K562 (cell line): ENCODE results near the gene PLXNA3. TPM values are rescaled to one million over a fixed set of nuclear protein-coding genes. Genes with fewer than 3 reads are reported as not detected.

Experiments
- CBFB ChIP-seq: sonication (generic); formaldehyde crosslinking; IDR thresholded peaks from 2 replicates; pipeline ENCODE4 v1.4.0; 2020; ENCODE audit warnings: mild to moderate bottlenecking, missing genetic modification reagents
- E2F1 ChIP-seq: sonication (generic); formaldehyde crosslinking; IDR thresholded peaks from 2 replicates; pipeline ENCODE4 v1.8.1; 2023; ENCODE audit warnings: mild to moderate bottlenecking, missing genetic modification reagents, moderate library complexity
- ETV6 ChIP-seq, 3 experiments: fragments of 150-350 bp in 1 of 3; sonication (generic) in 1 of 3; formaldehyde crosslinking in 1 of 3; IDR thresholded peaks; 2 replicates each; pipeline versions ENCODE4 v1.6.1 to v1.8.0; 2014 to 2022; ENCODE audit warnings: borderline replicate concordance in 2 of 3, low read depth in 2 of 3, antibody characterized with exemption in 1 of 3, low read length in 1 of 3, mild to moderate bottlenecking in 1 of 3, missing genetic modification reagents in 1 of 3
- JUN ChIP-seq, 2 experiments: sonication (generic) in 1 of 2; formaldehyde crosslinking in 1 of 2; IDR thresholded peaks; 2 replicates each; pipeline versions ENCODE4 v1.6.1 to v1.8.0; 2012 to 2022; ENCODE audit warnings: borderline replicate concordance in 2 of 2, mild to moderate bottlenecking in 2 of 2, improper control_type of control experiment in 1 of 2, low read depth in 1 of 2, low read length in 1 of 2, missing genetic modification reagents in 1 of 2
- KAT7 ChIP-seq: sonication (generic); formaldehyde crosslinking; IDR thresholded peaks from 2 replicates; pipeline ENCODE4 v1.8.0; 2022; ENCODE audit warnings: missing genetic modification reagents, mild to moderate bottlenecking, borderline replicate concordance
- NFIX ChIP-seq: fragments of 250-450 bp; sonication (Bioruptor Pico); IDR thresholded peaks from 2 replicates; pipeline ENCODE4 v1.4.0; 2020; ENCODE audit warnings: low read depth, mild to moderate bottlenecking, moderate library complexity
- PURB ChIP-seq: sonication (generic); formaldehyde crosslinking; IDR thresholded peaks from 2 replicates; pipeline ENCODE4 v1.9.0; 2021; ENCODE audit warnings: low read depth, mild to moderate bottlenecking, missing genetic modification reagents
- RERE ChIP-seq: sonication (generic); formaldehyde crosslinking; IDR thresholded peaks from 2 replicates; pipeline ENCODE4 v1.8.0; 2023; ENCODE audit warnings: missing genetic modification reagents, mild to moderate bottlenecking, borderline replicate concordance
- SP1 ChIP-seq: sonication (generic); formaldehyde crosslinking; IDR thresholded peaks from 2 replicates; pipeline ENCODE4 v1.8.1; 2022; ENCODE audit warnings: mild to moderate bottlenecking, missing genetic modification reagents
- VEZF1 ChIP-seq: fragments of 200-800 bp; sonication (Bioruptor generic); IDR thresholded peaks from 2 replicates; pipeline ENCODE4 v1.6.1; 2017; ENCODE audit warnings: missing genetic modification characterization, missing compliant biosample characterization
- ZNF217 ChIP-seq: sonication (generic); formaldehyde crosslinking; IDR thresholded peaks from 2 replicates; pipeline ENCODE4 v1.8.0; 2022; ENCODE audit warnings: mild to moderate bottlenecking, missing genetic modification reagents
- ZNF277 ChIP-seq: fragments of 250-450 bp; sonication (Bioruptor Pico); IDR thresholded peaks from 2 replicates; pipeline ENCODE4 v1.8.0; 2022; ENCODE audit warnings: inconsistent platforms, mild to moderate bottlenecking, moderate library complexity, borderline replicate concordance
- ZNF79 ChIP-seq: fragments of 250-450 bp; sonication (Bioruptor Pico); IDR thresholded peaks from 2 replicates; pipeline ENCODE4 v1.4.0; 2020; ENCODE audit warnings: low read depth, mild to moderate bottlenecking, moderate library complexity
- ZSCAN32 ChIP-seq: fragments of 450-650 bp; formaldehyde crosslinking; IDR thresholded peaks from 2 replicates; pipeline ENCODE4 v1.4.0; 2020; ENCODE audit warnings: mild to moderate bottlenecking, moderate library complexity
- polyA plus RNA-seq, 8 experiments: library from polyadenylated mRNA; depleted of rRNA in 4 of 8; stranded (reverse) in 5 of 8; unstranded in 3 of 8; fragments of >200 nt; fragmentation: Nextera tagmentation in 2 of 8; fragmentation: Illumina TruSeq in 1 of 8; extraction: Ambion mirVana in 2 of 8; extraction: Trizol in 1 of 8; gene quantifications; 2 replicates each; pipeline versions ENCODE4 v1.2.1 to v1.2.3, GENCODE V29; 2011 to 2014; ENCODE audit warnings: inconsistent platforms in 1 of 8, missing spikeins in 1 of 8
- total RNA-seq, 7 experiments: library from RNA; depleted of rRNA in 6 of 7; stranded (reverse); fragments of >200 nt in 6 of 7; fragmentation: Illumina TruSeq in 2 of 7; extraction: Trizol in 2 of 7; gene quantifications; 2 replicates each; pipeline versions ENCODE4 v1.2.1 to v1.2.3, GENCODE V29; 2011 to 2021; ENCODE audit warnings: low replicate concordance in 1 of 7

The PLXNA3 gene
- total and polyA plus RNA-seq, 9 of the 15 experiments (the other 6 are each of a cell fraction or from before 2014, with no cell fraction given), result 0.32 to 47.8 (median 7.5) TPM

GRCh38 chrX:154495472-154495922 is 37.4 kb downstream of the PLXNA3 start (continued):
- TF ChIP-seq RERE (CRISPR knock-in tag), result no peak
- no peak for TF ChIP-seq ZNF217 (CRISPR knock-in tag)
- TF ChIP-seq KAT7, result no peak
- TF ChIP-seq ZNF79, result no peak
- TF ChIP-seq JUN (IDR thresholded peaks at IDR 0.05; ENCODE audit: borderline replicate concordance, low read depth, low read length), result no peak
- no peak for TF ChIP-seq JUN (CRISPR knock-in tag; IDR thresholded peaks at IDR 0.05; ENCODE audit: borderline replicate concordance)
- no peak for TF ChIP-seq ETV6 (IDR thresholded peaks at IDR 0.05; ENCODE audit: borderline replicate concordance in 1 of 2, low read depth in 2 of 2, low read length in 1 of 2)
- no peak for TF ChIP-seq ETV6 (CRISPR knock-in tag; IDR thresholded peaks at IDR 0.05; ENCODE audit: borderline replicate concordance)
- no peak for TF ChIP-seq CBFB (CRISPR knock-in tag)
- no peak for TF ChIP-seq SP1 (CRISPR knock-in tag)
- TF ChIP-seq ZNF277 (CRISPR knock-in tag), result no peak
- no peak for TF ChIP-seq ZSCAN32 (CRISPR knock-in tag)
- no peak for TF ChIP-seq NFIX (CRISPR knock-in tag)
- TF ChIP-seq VEZF1 (CRISPR knock-in tag), result peak; percentile 61
- no peak for TF ChIP-seq PURB (CRISPR knock-in tag)
- no peak for TF ChIP-seq E2F1
